ENCODE measurements around the gene CCDC149.

Gene CCDC149

GRCh38 chr4:24795666-24796381 is 117.0 kb downstream of the CCDC149 start:
- TF ChIP-seq TAF1 (IDR thresholded peaks at IDR 0.05; ENCODE audit: low read depth, low read length) (no peak), SPI1 (IDR thresholded peaks at IDR 0.05; ENCODE audit: low read depth, low read length) (no peak), PAX5 (IDR thresholded peaks at IDR 0.05; ENCODE audit: insufficient read depth, low read length, severe bottlenecking) (no peak), POU2F2 (IDR thresholded peaks at IDR 0.05; ENCODE audit: low read depth, low read length) (no peak), POLR2A (IDR thresholded peaks at IDR 0.05; ENCODE audit: low read depth, low read length) (no peak), POLR2AphosphoS5 (IDR thresholded peaks at IDR 0.05; ENCODE audit: low read depth, low read length) (no peak)
- no peak for FAIRE-seq
- DNase-seq (ENCODE audit: insufficient read length, low spot score), result no peak

GRCh38 chr4:24794916-24795665 is 117.8 kb downstream of the CCDC149 start, which contains the start of gene SOD3:
Gene SOD3 (plus strand): TSS chr4:24795573. CDS start chr4:24799522, 3,949 bp downstream.
- no peak for FAIRE-seq
- TF ChIP-seq TAF1 (IDR thresholded peaks at IDR 0.05; ENCODE audit: low read depth, low read length) (no peak), POLR2A (IDR thresholded peaks at IDR 0.05; ENCODE audit: low read depth, low read length) (no peak), POLR2AphosphoS5 (IDR thresholded peaks at IDR 0.05; ENCODE audit: low read depth, low read length) (no peak), POU2F2 (IDR thresholded peaks at IDR 0.05; ENCODE audit: low read depth, low read length) (no peak), SPI1 (IDR thresholded peaks at IDR 0.05; ENCODE audit: low read depth, low read length) (no peak), PAX5 (IDR thresholded peaks at IDR 0.05; ENCODE audit: insufficient read depth, low read length, severe bottlenecking) (no peak)
- no peak for DNase-seq (ENCODE audit: insufficient read length, low spot score)

- DNase-seq (ENCODE audit: insufficient read length, low spot score) (no peak), FAIRE-seq (no peak)
- no peak for TF ChIP-seq POLR2A (IDR thresholded peaks at IDR 0.05; ENCODE audit: low read depth, low read length)
- TF ChIP-seq POLR2AphosphoS5 (IDR thresholded peaks at IDR 0.05; ENCODE audit: low read depth, low read length), result no peak
- no peak for TF ChIP-seq PAX5 (IDR thresholded peaks at IDR 0.05; ENCODE audit: insufficient read depth, low read length, severe bottlenecking)
- TF ChIP-seq SPI1 (IDR thresholded peaks at IDR 0.05; ENCODE audit: low read depth, low read length), result no peak
- no peak for TF ChIP-seq POU2F2 (IDR thresholded peaks at IDR 0.05; ENCODE audit: low read depth, low read length)
- TF ChIP-seq TAF1 (IDR thresholded peaks at IDR 0.05; ENCODE audit: low read depth, low read length), result no peak
Observed at GRCh38 chr4:24794480-24794879, 118.4 kb downstream of the CCDC149 start.

GRCh38 chr4:24794051-24794450 is 118.8 kb downstream of the CCDC149 start:
- TF ChIP-seq POU2F2 (IDR thresholded peaks at IDR 0.05; ENCODE audit: low read depth, low read length), result no peak
- TF ChIP-seq TAF1 (IDR thresholded peaks at IDR 0.05; ENCODE audit: low read depth, low read length), result no peak
- no peak for TF ChIP-seq POLR2A (IDR thresholded peaks at IDR 0.05; ENCODE audit: low read depth, low read length)
- TF ChIP-seq PAX5 (IDR thresholded peaks at IDR 0.05; ENCODE audit: insufficient read depth, low read length, severe bottlenecking), result no peak
- TF ChIP-seq SPI1 (IDR thresholded peaks at IDR 0.05; ENCODE audit: low read depth, low read length), result no peak
- no peak for TF ChIP-seq POLR2AphosphoS5 (IDR thresholded peaks at IDR 0.05; ENCODE audit: low read depth, low read length)
- DNase-seq (ENCODE audit: insufficient read length, low spot score), result no peak
- FAIRE-seq, result no peak

GRCh38 chr4:24793219-24794005 is 119.4 kb downstream of the CCDC149 start:
- TF ChIP-seq SPI1 (IDR thresholded peaks at IDR 0.05; ENCODE audit: low read depth, low read length), result no peak
- no peak for TF ChIP-seq POU2F2 (IDR thresholded peaks at IDR 0.05; ENCODE audit: low read depth, low read length)
- no peak for TF ChIP-seq PAX5 (IDR thresholded peaks at IDR 0.05; ENCODE audit: insufficient read depth, low read length, severe bottlenecking)
- no peak for TF ChIP-seq TAF1 (IDR thresholded peaks at IDR 0.05; ENCODE audit: low read depth, low read length)
- no peak for TF ChIP-seq POLR2AphosphoS5 (IDR thresholded peaks at IDR 0.05; ENCODE audit: low read depth, low read length)
- TF ChIP-seq POLR2A (IDR thresholded peaks at IDR 0.05; ENCODE audit: low read depth, low read length), result no peak
- DNase-seq (ENCODE audit: insufficient read length, low spot score) (no peak), FAIRE-seq (no peak)

GRCh38 chr4:24792552-24792951 is 120.3 kb downstream of the CCDC149 start:
- DNase-seq (ENCODE audit: insufficient read length, low spot score) (no peak), FAIRE-seq (no peak)
- TF ChIP-seq POLR2AphosphoS5 (IDR thresholded peaks at IDR 0.05; ENCODE audit: low read depth, low read length) (no peak), PAX5 (IDR thresholded peaks at IDR 0.05; ENCODE audit: insufficient read depth, low read length, severe bottlenecking) (no peak), POU2F2 (IDR thresholded peaks at IDR 0.05; ENCODE audit: low read depth, low read length) (no peak), SPI1 (IDR thresholded peaks at IDR 0.05; ENCODE audit: low read depth, low read length) (no peak), POLR2A (IDR thresholded peaks at IDR 0.05; ENCODE audit: low read depth, low read length) (no peak), TAF1 (IDR thresholded peaks at IDR 0.05; ENCODE audit: low read depth, low read length) (no peak)

GRCh38 chr4:24791043-24791442 is 121.8 kb downstream of the CCDC149 start:
- FAIRE-seq (no peak), DNase-seq (ENCODE audit: insufficient read length, low spot score) (no peak)
- TF ChIP-seq PAX5 (IDR thresholded peaks at IDR 0.05; ENCODE audit: insufficient read depth, low read length, severe bottlenecking) (no peak), SPI1 (IDR thresholded peaks at IDR 0.05; ENCODE audit: low read depth, low read length) (no peak), POLR2AphosphoS5 (IDR thresholded peaks at IDR 0.05; ENCODE audit: low read depth, low read length) (no peak), POU2F2 (IDR thresholded peaks at IDR 0.05; ENCODE audit: low read depth, low read length) (no peak), TAF1 (IDR thresholded peaks at IDR 0.05; ENCODE audit: low read depth, low read length) (no peak), POLR2A (IDR thresholded peaks at IDR 0.05; ENCODE audit: low read depth, low read length) (no peak)

GRCh38 chr4:24783506-24783905 is 129.3 kb downstream of the CCDC149 start:
- TF ChIP-seq POLR2AphosphoS5 (IDR thresholded peaks at IDR 0.05; ENCODE audit: low read depth, low read length), result no peak
- no peak for TF ChIP-seq TAF1 (IDR thresholded peaks at IDR 0.05; ENCODE audit: low read depth, low read length)
- TF ChIP-seq POU2F2 (IDR thresholded peaks at IDR 0.05; ENCODE audit: low read depth, low read length), result no peak
- no peak for TF ChIP-seq PAX5 (IDR thresholded peaks at IDR 0.05; ENCODE audit: insufficient read depth, low read length, severe bottlenecking)
- TF ChIP-seq POLR2A (IDR thresholded peaks at IDR 0.05; ENCODE audit: low read depth, low read length), result no peak
- no peak for TF ChIP-seq SPI1 (IDR thresholded peaks at IDR 0.05; ENCODE audit: low read depth, low read length)
- no peak for DNase-seq (ENCODE audit: insufficient read length, low spot score)
- FAIRE-seq, result no peak

All from GM12891 (cell line).